Measurements from ENCODE around the gene SAPCD2. TPM values are rescaled to one million over a fixed set of nuclear protein-coding genes. Genes with fewer than 3 reads are reported as not detected.

Gene SAPCD2
- total and polyA plus RNA-seq, 2 experiments from 2014 or later: 13.4 to 60.3 TPM

DNA sequence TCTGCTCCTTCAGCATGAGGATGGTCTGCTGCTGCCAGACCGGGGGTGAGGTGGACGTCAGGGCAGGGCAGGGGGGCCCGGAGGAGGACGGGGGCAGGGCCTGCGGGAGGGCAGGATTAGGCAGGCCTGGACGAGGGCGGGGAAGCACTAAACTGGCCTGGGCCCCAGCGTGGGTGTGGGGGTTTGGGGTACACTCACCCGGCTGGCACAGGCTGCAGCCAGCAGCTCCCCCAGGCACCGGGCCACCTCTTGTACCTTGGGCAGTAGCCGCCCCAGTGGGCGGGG is 5.5 kb downstream of the SAPCD2 start:
- H4K20me1 ChIP-seq (replicated peaks; ENCODE audit: insufficient read depth): peaks cover 11% of the 10 kb centered on the region; the same call in 1 of the 2 replicates
- H3K4me1 ChIP-seq (ENCODE audit: insufficient read depth): peaks cover 12% of the 10 kb centered on the region; the same call in 1 of the 2 replicates
- no peaks in the 10 kb centered on the region; the same call in 1 of the 2 replicates for H3K36me3 ChIP-seq (ENCODE audit: insufficient read depth)
- Mint-ChIP-seq H3K36me3 (ENCODE audit: low read depth) (no peaks in the 10 kb centered on the region; the same call in 2 of the 3 replicates), H3K4me1 (peaks cover 10% of the 10 kb centered on the region), H3K27me3 (ENCODE audit: insufficient read depth, low read depth, poor library complexity) (peaks cover 3% of the 10 kb centered on the region), H3K9me3 (no peaks in the 10 kb centered on the region), H3K27ac (no peak overlapping the region), H3K4me3 (no peak overlapping the region)
- TF ChIP-seq, protein P1, sequence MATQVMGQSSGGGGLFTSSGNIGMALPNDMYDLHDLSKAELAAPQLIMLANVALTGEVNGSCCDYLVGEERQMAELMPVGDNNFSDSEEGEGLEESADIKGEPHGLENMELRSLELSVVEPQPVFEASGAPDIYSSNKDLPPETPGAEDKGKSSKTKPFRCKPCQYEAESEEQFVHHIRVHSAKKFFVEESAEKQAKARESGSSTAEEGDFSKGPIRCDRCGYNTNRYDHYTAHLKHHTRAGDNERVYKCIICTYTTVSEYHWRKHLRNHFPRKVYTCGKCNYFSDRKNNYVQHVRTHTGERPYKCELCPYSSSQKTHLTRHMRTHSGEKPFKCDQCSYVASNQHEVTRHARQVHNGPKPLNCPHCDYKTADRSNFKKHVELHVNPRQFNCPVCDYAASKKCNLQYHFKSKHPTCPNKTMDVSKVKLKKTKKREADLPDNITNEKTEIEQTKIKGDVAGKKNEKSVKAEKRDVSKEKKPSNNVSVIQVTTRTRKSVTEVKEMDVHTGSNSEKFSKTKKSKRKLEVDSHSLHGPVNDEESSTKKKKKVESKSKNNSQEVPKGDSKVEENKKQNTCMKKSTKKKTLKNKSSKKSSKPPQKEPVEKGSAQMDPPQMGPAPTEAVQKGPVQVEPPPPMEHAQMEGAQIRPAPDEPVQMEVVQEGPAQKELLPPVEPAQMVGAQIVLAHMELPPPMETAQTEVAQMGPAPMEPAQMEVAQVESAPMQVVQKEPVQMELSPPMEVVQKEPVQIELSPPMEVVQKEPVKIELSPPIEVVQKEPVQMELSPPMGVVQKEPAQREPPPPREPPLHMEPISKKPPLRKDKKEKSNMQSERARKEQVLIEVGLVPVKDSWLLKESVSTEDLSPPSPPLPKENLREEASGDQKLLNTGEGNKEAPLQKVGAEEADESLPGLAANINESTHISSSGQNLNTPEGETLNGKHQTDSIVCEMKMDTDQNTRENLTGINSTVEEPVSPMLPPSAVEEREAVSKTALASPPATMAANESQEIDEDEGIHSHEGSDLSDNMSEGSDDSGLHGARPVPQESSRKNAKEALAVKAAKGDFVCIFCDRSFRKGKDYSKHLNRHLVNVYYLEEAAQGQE (IDR thresholded peaks at IDR 0.05; ENCODE audit: unreplicated experiment): no peak
- TF ChIP-seq EZH2phosphoT487 (IDR thresholded peaks at IDR 0.05; ENCODE audit: unreplicated experiment) (no peak), EZH2 (IDR thresholded peaks at IDR 0.05; ENCODE audit: low read depth, unreplicated experiment) (no peak), JUNB (IDR thresholded peaks at IDR 0.05; ENCODE audit: unreplicated experiment) (no peak)
- TF ChIP-seq, protein P2, sequence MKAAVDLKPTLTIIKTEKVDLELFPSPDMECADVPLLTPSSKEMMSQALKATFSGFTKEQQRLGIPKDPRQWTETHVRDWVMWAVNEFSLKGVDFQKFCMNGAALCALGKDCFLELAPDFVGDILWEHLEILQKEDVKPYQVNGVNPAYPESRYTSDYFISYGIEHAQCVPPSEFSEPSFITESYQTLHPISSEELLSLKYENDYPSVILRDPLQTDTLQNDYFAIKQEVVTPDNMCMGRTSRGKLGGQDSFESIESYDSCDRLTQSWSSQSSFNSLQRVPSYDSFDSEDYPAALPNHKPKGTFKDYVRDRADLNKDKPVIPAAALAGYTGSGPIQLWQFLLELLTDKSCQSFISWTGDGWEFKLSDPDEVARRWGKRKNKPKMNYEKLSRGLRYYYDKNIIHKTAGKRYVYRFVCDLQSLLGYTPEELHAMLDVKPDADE (IDR thresholded peaks at IDR 0.05): no peak
- TF ChIP-seq, protein P3, sequence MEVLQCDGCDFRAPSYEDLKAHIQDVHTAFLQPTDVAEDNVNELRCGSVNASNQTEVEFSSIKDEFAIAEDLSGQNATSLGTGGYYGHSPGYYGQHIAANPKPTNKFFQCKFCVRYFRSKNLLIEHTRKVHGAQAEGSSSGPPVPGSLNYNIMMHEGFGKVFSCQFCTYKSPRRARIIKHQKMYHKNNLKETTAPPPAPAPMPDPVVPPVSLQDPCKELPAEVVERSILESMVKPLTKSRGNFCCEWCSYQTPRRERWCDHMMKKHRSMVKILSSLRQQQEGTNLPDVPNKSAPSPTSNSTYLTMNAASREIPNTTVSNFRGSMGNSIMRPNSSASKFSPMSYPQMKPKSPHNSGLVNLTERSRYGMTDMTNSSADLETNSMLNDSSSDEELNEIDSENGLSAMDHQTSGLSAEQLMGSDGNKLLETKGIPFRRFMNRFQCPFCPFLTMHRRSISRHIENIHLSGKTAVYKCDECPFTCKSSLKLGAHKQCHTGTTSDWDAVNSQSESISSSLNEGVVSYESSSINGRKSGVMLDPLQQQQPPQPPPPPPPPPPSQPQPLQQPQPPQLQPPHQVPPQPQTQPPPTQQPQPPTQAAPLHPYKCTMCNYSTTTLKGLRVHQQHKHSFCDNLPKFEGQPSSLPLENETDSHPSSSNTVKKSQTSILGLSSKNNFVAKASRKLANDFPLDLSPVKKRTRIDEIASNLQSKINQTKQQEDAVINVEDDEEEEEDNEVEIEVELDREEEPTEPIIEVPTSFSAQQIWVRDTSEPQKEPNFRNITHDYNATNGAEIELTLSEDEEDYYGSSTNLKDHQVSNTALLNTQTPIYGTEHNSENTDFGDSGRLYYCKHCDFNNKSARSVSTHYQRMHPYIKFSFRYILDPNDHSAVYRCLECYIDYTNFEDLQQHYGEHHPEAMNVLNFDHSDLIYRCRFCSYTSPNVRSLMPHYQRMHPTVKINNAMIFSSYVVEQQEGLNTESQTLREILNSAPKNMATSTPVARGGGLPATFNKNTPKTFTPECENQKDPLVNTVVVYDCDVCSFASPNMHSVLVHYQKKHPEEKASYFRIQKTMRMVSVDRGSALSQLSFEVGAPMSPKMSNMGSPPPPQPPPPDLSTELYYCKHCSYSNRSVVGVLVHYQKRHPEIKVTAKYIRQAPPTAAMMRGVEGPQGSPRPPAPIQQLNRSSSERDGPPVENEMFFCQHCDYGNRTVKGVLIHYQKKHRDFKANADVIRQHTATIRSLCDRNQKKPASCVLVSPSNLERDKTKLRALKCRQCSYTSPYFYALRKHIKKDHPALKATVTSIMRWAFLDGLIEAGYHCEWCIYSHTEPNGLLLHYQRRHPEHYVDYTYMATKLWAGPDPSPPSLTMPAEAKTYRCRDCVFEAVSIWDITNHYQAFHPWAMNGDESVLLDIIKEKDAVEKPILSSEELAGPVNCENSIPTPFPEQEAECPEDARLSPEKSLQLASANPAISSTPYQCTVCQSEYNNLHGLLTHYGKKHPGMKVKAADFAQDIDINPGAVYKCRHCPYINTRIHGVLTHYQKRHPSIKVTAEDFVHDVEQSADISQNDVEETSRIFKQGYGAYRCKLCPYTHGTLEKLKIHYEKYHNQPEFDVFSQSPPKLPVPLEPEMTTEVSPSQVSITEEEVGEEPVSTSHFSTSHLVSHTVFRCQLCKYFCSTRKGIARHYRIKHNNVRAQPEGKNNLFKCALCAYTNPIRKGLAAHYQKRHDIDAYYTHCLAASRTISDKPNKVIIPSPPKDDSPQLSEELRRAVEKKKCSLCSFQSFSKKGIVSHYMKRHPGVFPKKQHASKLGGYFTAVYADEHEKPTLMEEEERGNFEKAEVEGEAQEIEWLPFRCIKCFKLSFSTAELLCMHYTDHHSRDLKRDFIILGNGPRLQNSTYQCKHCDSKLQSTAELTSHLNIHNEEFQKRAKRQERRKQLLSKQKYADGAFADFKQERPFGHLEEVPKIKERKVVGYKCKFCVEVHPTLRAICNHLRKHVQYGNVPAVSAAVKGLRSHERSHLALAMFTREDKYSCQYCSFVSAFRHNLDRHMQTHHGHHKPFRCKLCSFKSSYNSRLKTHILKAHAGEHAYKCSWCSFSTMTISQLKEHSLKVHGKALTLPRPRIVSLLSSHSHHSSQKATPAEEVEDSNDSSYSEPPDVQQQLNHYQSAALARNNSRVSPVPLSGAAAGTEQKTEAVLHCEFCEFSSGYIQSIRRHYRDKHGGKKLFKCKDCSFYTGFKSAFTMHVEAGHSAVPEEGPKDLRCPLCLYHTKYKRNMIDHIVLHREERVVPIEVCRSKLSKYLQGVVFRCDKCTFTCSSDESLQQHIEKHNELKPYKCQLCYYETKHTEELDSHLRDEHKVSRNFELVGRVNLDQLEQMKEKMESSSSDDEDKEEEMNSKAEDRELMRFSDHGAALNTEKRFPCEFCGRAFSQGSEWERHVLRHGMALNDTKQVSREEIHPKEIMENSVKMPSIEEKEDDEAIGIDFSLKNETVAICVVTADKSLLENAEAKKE (CRISPR knock-in tag; IDR thresholded peaks at IDR 0.05): no peak
- ATAC-seq (no peak), DNase-seq (ENCODE audit: low spot score) (no peak)
- peaks cover 7% of the 10 kb centered on the region; the same call in 1 of the 2 replicates for H3F3A ChIP-seq (replicated peaks; ENCODE audit: low read depth)
- H3K9me2 ChIP-seq (ENCODE audit: insufficient read depth): no peaks in the 10 kb centered on the region
- no peak overlapping the region for H2AFZ ChIP-seq
- peaks cover 10% of the 10 kb centered on the region; the same call in 1 of the 2 replicates for H3K79me2 ChIP-seq (replicated peaks; ENCODE audit: insufficient read depth)
- H3K4me3 ChIP-seq: no peak overlapping the region
- H3K27ac ChIP-seq (ENCODE audit: low read depth): no peak overlapping the region
- H3K4me2 ChIP-seq: no peak overlapping the region
- H3K27me3 ChIP-seq (ENCODE audit: insufficient read depth): peaks cover 12% of the 10 kb centered on the region; the same call in 1 of the 2 replicates
